Muscle of leg (tissue), 11 donors: ENCODE results near the gene SPPL2B. TPM values are rescaled to one million over a fixed set of nuclear protein-coding genes. Genes with fewer than 3 reads are reported as not detected.
A peak's percentile ranks its signal among the peaks of the same experiment; 100 is the strongest.

ENCODE experiments used
- DNase-seq: peaks from one replicate; pipeline ENCODE4 v3.0.0; 2013
- H3K27ac ChIP-seq: one replicate; pipeline ENCODE4 v1.5.1; 2013; ENCODE audit warnings: mild to moderate bottlenecking, low read length, control low read depth
- H3K27me3 ChIP-seq: one replicate; pipeline ENCODE4 v1.6.1; 2013; ENCODE audit warnings: low read length; ENCODE audit not compliant: control insufficient read depth, insufficient read depth
- H3K36me3 ChIP-seq: one replicate; pipeline ENCODE4 v1.6.1; 2013; ENCODE audit warnings: low read length; ENCODE audit not compliant: control insufficient read depth, insufficient read depth
- H3K4me1 ChIP-seq: one replicate; pipeline ENCODE4 v1.6.1; 2013; ENCODE audit warnings: low read length; ENCODE audit not compliant: control insufficient read depth, insufficient read depth
- H3K4me3 ChIP-seq: one replicate; pipeline ENCODE4 v1.5.1; 2013; ENCODE audit warnings: low read length, control low read depth
- H3K9me3 ChIP-seq: replicated peaks from 2 replicates; pipeline ENCODE4 v1.6.1; 2013; ENCODE audit warnings: low read depth, low read length; ENCODE audit not compliant: control insufficient read depth
- WGBS: methylation state at CpG from one replicate; pipeline ENCODE4 v1.1.5; 2013; ENCODE audit warnings: missing lambda C conversion rate; ENCODE audit not compliant: insufficient coverage; 5-methylcytosine and 5-hydroxymethylcytosine counted together
- polyA plus RNA-seq, 8 donors: library from polyadenylated mRNA; unstranded; fragments of 120-200 nt; gene quantifications; one replicate each; pipeline versions ENCODE4 v1.2.1 to v1.2.3, GENCODE V29; 2013; ENCODE audit warnings: inconsistent platforms in 1 of 8, low replicate concordance in 1 of 8; ENCODE audit not compliant: insufficient read length in 8 of 8, insufficient read depth in 1 of 8
- total RNA-seq: library from RNA; stranded (reverse); fragments of 120-200 nt; gene quantifications from one replicate; pipeline ENCODE4 v1.2.4, GENCODE V29; 2013

Gene SPPL2B
- total and polyA plus RNA-seq, 9 donors, result 20.8 to 66.1 (median 45.4) TPM

DNA sequence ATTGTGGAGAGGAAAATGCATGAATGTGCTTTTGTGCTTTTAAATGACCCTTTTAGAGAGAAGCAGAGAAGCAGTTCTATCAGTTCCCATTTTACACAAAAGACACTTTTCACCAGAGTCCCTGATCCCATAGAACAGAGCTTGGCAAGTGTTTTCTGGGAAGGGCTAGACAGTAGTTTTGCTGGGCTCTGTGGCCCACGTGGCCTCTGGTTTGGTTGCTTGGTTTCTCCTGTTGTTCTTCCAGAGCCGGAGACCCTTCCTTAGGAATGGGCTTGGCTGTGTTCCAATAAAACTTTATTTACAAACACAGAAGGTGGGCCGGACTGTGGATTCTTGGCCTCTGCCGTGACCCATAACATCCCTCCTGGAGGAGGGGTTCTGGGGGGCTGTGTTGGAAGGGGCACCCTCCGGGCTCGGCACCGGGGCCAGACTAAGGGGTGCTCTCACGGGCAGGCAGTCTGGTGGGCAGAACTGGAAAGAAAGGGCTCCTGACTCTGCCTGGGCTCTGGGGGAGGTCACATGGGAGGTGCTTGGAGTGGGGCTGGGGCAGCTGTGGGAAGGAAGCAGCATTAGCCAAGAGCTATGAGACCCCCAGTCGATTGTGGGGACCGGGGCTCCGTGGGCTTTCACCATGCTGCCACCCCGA is 3.2 kb downstream of the SPPL2B start:
- H3K4me1 ChIP-seq, result peaks cover 69% of the 10 kb centered on the region
- no peaks in the 10 kb centered on the region for H3K27me3 ChIP-seq
- WGBS, result 78% methylated on average over 7 of the region's 12 CpGs
- no peaks in the 10 kb centered on the region for H3K9me3 ChIP-seq
- DNase-seq, result no peak
- no peak overlapping the region for H3K4me3 ChIP-seq
- H3K36me3 ChIP-seq, result peaks cover 10% of the 10 kb centered on the region
- H3K27ac ChIP-seq, result peak overlapping the region; percentile 38

DNA sequence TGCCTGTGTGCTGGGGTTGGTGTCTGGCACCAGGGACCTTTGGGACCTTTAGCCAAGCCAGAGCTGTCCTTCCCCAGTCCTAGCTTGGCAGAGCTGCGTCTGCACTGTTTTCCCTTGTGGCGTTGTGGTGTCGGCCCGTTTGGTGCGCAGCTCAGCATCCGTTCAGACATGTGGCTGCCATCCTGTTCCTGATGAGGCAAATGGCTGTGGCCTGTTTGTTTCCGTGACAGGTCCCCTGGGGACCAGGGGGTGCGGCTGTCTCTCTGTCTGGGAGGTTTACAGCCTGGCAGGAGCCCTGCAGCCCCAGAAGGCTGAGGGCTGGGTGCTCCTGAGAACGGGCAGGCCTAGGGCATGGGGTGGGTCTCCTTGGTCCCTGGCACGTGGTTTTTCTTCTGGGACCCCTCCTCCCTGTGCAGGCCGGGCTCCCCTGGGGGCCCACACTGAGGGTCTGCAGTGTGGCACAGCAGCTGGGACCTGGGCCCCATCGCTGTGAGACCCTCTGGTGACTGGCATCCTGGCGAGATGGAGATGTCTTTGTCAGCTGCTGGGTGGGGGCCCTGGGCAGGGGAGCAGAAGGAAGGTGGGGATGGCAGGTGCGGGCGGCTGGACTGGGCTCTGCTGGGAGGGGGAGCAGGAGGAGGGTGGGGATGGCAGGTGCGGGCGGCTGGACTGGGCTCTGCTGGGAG is 4.0 kb downstream of the SPPL2B start:
- Histone ChIP-seq H3K4me1 (peaks cover 69% of the 10 kb centered on the region), H3K27me3 (no peaks in the 10 kb centered on the region), H3K4me3 (no peak overlapping the region), H3K27ac (peak overlapping the region; percentile 75), H3K9me3 (no peaks in the 10 kb centered on the region), H3K36me3 (peaks cover 5% of the 10 kb centered on the region)
- DNase-seq, result peak; percentile 35
- 64% methylated on average over 15 of the region's 17 CpGs for WGBS

DNA sequence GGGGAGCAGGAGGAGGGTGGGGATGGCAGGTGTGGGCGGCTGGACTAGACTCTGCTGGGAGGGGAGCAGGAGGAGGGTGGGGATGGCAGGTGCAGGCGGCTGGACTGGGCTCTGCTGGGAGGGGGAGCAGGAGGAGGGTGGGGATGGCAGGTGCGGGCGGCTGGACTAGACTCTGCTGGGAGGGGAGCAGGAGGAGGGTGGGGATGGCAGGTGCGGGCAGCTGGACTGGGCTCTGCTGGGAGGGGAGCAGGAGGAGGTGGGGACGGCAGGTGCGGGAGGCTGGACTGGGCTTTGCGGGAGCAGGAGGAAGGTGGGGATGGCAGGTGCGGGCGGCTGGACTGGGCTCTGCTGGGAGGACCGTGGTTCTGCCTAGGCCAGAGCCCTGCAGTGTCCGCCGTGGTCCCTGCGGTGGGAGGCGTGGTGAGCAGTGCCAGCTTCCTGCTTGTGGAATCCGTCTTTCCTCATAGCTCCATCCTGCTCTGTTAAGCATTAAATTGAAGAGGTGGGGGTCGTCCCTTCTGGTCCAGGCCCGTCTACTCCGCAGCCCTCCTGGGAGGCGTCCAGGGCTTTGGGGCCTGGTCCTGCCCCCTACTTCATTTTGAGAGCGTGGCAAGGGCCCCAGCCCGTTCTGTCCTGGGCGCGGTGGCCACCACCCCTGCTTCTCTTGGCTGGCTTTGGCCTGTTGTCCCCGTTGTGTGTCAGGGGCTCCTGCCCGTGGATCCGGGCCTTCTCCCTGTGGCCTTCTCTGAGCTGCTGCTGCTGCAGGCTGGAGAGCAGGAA is 4.7 kb downstream of the SPPL2B start:
- 65% methylated on average over 22 of the region's 27 CpGs for WGBS
- Histone ChIP-seq H3K27me3 (no peaks in the 10 kb centered on the region), H3K4me3 (no peak overlapping the region), H3K36me3 (peaks cover 5% of the 10 kb centered on the region), H3K4me1 (peaks cover 72% of the 10 kb centered on the region), H3K9me3 (no peaks in the 10 kb centered on the region), H3K27ac (peak overlapping the region; percentile 62)
- DNase-seq, result peak; percentile 59

DNA sequence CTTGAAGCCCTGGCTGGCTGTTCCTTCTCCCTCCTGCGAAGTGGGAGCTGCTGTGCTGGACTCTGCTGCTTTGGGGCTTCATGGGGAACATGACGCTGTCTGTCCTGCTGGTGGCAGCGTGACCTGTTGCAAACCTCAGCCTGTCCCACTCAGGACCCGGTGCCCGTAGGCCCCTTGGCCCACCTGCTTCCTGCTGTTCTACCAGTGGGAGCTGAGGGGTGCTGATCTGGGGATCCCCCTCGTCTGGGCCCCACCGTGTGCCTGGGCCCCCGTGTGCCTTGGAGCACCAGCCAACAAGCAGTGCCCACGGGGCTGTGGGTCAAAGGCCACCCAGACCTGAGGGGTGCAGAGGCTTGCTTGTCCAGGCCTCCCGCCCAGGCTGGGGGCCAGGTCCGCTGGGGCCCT is 5.3 kb downstream of the SPPL2B start:
- Histone ChIP-seq H3K4me1 (peaks cover 72% of the 10 kb centered on the region), H3K4me3 (no peak overlapping the region), H3K36me3 (peaks cover 11% of the 10 kb centered on the region), H3K9me3 (no peaks in the 10 kb centered on the region), H3K27me3 (no peaks in the 10 kb centered on the region), H3K27ac (no peak overlapping the region)
- no peak for DNase-seq
- WGBS, result 82% methylated on average over 11 of the region's 11 CpGs

DNA sequence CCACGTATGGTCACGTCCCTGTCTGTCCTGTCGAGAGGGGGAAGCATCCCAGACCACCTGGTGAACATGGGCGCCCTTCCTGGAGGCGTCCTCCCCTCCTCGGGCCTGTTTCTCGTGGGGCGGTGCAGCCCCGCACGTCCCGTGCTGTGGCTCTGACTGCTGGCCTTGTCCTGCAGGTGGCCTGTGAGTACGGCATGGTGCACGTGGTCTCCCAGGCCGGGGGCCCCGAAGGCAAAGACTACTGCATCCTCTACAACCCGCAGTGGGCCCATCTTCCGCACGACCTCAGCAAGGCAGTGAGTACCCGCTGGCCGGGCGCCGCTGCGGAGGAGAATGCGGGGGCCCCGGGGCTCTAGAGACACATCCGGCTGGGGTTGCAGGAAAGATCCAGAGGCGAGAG is 5.9 kb downstream of the SPPL2B start:
- H3K4me1 ChIP-seq, result peaks cover 66% of the 10 kb centered on the region
- WGBS, result 91% methylated on average over 25 of the region's 27 CpGs
- no peaks in the 10 kb centered on the region for H3K27me3 ChIP-seq
- H3K4me3 ChIP-seq, result no peak overlapping the region
- no peaks in the 10 kb centered on the region for H3K9me3 ChIP-seq
- no peak for DNase-seq
- peaks cover 16% of the 10 kb centered on the region for H3K36me3 ChIP-seq
- H3K27ac ChIP-seq, result no peak overlapping the region

DNA sequence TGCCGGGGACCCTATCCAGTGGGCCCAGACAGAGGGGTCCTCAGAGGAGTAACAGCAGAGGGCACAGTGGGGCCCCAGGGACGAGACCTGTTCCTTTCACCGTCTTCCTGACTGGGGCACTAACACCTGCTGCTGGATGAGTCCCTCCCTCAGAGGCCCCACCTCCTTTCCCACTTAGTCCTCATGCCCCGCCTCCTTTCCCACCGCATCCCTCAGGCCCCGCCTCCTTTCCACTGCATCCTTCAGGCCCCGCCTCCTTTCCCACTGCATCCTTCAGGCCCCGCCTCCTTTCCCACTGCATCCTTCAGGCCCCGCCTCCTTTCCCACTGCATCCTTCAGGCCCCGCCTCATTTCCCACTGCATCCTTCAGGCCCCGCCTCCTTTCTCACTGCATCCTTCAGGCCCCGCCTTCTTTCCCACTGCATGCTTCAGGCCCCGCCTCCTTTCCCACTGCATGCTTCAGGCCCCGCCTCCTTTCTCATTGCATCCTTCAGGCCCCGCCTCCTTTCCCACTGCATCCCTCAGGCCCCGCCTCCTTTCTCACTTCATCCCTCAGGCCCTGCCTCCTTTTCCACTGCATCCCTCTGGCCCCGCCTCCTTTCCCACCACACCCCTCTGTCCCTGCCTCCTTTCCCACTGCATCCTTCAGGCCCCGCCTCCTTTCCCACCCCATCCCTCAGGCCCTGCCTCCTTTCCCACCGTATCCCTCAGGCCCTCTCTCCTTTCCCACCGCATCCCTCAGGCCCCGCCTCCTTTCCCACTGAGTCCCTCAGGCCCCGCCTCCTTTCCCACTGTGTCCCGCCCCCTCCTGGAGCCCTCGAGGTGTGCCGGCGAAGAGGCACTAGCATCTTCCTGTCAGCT is 6.7 kb downstream of the SPPL2B start:
- Histone ChIP-seq H3K4me1 (peaks cover 59% of the 10 kb centered on the region), H3K9me3 (no peaks in the 10 kb centered on the region)
- WGBS, result 99% methylated on average over 21 of the region's 26 CpGs

DNA sequence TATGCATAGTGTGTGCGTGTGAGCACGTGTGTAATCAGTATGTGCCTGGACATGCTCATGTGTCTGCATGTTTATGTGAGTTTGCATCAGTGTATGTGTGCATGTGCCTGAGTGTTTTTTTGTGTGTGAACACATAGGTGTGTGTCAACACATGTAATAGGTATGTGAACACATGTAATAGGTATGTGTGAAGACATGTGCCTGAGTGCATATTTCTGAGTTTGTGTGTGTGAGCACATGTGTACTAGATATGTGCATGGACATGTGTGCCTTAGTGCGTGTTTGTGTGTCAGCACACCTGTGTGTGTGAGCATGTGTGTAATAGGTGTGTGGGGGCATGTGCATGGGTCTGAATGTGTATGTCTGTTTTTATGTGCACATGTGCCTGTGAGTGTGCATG is 7.4 kb downstream of the SPPL2B start:
- Histone ChIP-seq H3K4me3 (no peak overlapping the region), H3K4me1 (peaks cover 53% of the 10 kb centered on the region), H3K27ac (no peak overlapping the region), H3K36me3 (peaks cover 28% of the 10 kb centered on the region), H3K9me3 (no peaks in the 10 kb centered on the region), H3K27me3 (no peaks in the 10 kb centered on the region)
- WGBS, result 74% methylated on average over 3 of the region's 3 CpGs
- DNase-seq, result no peak

More for the DNA sequence above, 6.7 kb downstream of the SPPL2B start:
- no peak overlapping the region for H3K4me3 ChIP-seq
- no peak for DNase-seq
- no peak overlapping the region for H3K27ac ChIP-seq
- H3K27me3 ChIP-seq, result no peaks in the 10 kb centered on the region
- H3K36me3 ChIP-seq, result peaks cover 23% of the 10 kb centered on the region

DNA sequence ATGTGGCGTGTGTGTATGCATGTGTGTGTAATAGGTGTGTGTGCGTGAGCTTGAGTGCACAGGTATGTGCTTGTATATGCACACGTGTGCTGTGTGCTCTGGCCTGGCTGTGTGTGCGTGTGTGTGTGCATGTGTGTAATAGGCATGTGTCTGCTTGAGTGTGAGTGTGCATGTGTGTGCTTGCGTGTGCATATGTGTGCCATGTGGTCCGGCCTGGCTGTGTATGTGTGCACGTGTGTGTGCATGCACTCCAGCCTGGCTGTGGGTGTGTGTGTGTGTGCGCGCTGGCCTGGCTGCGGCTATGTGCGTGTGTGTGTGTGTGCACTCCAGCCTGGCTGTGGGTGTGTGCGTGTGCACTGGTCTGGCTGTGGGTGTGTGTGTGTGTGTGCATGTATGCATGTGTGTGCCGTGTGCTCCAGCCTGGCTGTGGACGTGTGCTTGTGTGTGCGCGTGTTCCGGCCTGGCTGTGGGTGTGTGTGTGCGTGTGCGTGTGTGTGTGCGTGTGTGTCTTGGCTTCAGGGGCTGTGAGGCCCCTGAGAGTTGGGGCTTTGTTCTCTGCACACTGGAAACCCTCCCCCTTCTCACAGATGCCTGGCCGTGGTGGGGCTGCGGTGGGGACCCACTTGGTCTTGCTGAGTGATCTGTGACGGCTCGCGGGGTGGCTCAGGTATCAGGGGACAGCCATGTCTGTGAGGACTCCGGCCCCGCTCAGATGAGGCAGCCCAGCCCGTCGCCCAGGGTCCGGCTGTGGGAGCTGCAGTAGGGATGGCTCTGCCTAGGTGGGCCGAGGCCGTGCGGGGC is 8.2 kb downstream of the SPPL2B start:
- DNase-seq, result no peak
- 64% methylated on average over 22 of the region's 33 CpGs for WGBS
- H3K27ac ChIP-seq, result peak overlapping the region; percentile 62
- H3K9me3 ChIP-seq, result no peaks in the 10 kb centered on the region
- no peaks in the 10 kb centered on the region for H3K27me3 ChIP-seq
- peaks cover 36% of the 10 kb centered on the region for H3K36me3 ChIP-seq
- H3K4me3 ChIP-seq, result no peak overlapping the region
- H3K4me1 ChIP-seq, result peaks cover 44% of the 10 kb centered on the region

DNA sequence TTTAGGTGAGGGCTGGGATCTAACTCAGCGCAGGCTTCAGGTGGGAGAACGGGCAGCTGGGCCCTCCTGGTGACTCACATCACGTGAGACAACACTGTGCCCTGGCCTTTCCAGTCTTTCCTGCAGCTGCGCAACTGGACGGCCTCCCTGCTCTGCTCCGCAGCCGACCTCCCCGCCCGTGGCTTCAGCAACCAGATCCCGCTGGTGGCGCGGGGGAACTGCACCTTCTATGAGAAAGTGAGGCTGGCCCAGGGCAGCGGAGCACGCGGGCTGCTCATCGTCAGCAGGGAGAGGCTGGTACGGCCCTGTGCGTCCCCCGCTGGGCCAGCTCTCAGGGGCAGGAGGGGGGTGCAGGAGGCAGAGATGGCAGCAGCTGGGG is 8.8 kb downstream of the SPPL2B start:
- H3K4me3 ChIP-seq, result no peak overlapping the region
- peaks cover 40% of the 10 kb centered on the region for H3K36me3 ChIP-seq
- peaks cover 38% of the 10 kb centered on the region for H3K4me1 ChIP-seq
- DNase-seq, result peak; percentile 82
- peak overlapping the region; percentile 62 for H3K27ac ChIP-seq
- no peaks in the 10 kb centered on the region for H3K27me3 ChIP-seq
- 25% methylated on average over 19 of the region's 19 CpGs for WGBS
- no peaks in the 10 kb centered on the region for H3K9me3 ChIP-seq
